Measurements from ENCODE around the gene FOSL1. TPM values are rescaled to one million over a fixed set of nuclear protein-coding genes. Genes with fewer than 3 reads are reported as not detected.

Gene FOSL1
- total RNA-seq, 1 donor from 2014 or later = 0.70 TPM

DNA sequence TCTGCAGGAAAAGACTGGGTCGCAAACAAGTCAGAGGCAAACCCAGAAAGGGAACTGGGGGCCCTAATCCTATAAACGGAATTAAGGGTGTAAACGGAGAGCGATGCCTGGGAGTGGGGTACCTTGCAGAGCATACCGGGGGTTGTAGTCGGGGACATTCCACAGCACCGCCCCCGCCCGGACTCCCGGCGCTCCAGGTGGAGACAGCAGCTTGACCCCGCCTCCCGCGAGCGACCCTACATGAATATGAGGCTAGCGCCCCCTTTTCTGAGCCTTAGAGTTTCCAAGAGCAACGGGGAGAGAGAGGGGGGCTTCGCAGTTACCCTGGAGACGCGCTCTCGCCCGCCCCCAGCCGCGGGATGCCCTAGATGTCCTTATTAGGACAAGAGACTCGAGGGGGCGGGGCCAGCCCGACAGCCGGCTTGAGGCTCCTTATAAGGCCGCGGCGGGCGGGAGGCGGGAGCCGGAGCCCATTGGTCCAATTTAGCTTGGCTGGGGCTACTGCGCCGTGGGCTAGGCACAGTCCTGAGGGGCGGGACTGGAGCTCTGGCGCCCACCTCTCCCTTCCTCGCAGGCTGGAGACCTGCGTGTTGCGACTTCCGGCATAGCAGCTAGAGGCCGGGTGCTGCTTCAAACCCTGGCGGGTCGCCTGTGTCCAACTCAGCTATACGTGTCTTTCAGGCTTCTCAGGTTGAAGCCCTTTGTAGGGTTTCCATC lies 40.9 kb downstream of the FOSL1 start:
- ATAC-seq (ENCODE audit: poor library complexity) (peak; percentile 78), DNase-seq (peak; percentile 100)
- intact Hi-C loops (cut with DNase I) = loop anchor here (2.0 kb wide), 1 partner anchor 30 kb away; the partner anchor contains the start of gene FIBP

DNA sequence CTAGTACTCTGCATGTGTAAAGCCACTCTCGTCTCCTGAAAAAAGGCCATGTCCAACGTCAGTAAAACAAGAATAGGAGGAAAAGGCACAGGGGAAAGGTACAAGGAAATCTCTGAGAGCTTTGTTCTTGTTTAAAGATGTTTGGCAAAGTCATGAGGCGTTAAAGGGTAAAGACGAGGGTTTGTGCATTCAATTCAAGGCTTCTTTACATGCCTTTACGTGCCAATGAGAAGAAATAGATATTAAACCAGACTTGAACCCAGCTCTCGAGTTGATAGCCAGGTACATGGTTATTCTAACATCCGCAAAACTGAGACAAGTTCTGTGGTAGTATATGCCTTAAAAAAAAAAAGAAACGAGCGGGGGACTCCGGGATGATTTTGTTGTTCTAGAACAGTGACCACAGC lies 41.5 kb downstream of the FOSL1 start:
- intact Hi-C loops (cut with DNase I) = loop anchor here (2.0 kb wide), 1 partner anchor 30 kb away; the partner anchor contains the start of gene FIBP
- no peak for DNase-seq
- ATAC-seq (ENCODE audit: poor library complexity) = no peak

DNA sequence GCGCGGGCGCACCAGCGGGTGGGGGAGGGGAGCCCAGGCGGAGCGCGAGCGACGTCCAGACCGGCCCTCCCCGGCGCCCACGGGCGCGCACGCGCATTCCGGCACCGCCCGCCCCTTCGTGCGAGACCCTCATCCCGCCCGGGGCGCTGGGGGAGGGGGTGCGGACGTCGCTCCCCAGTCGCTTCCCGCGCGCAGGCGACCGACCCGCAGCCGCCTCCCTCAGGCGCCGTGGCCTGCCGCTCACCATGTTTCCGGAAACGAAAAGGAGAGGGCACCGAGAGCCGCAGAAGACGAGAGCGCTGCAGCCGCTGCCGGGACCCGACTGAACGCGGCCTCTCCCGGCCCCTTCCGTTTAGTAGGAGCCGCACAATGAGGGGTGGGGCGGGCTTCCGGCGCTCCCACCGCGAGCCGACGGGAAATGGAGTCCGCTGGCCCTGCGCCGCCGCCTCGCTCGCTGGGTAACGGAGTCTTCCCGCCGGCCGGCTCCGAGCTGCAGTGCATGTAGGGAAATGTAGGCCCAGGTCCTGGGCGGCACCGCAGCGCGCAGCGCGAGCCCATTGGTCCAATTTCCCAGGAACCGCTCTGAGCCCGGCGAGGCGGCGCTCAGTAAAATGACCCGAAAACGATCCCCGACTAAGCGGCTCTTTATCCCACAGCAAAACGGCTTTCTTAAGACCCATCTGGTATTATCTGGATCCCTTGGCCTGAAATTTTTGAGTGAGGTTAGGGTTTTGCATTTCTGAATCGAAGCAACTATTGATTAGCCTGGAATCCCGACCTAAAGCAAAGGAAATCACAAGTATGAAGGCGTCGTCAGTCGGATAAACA lies 42.1 kb downstream of the FOSL1 start, which contains the start of gene CFL1:
CFL1 (minus strand) TSS at position 328 of the 828 bp plus-strand sequence; CDS start at position 247, 81 bp downstream.
- ATAC-seq (ENCODE audit: poor library complexity) (peak; percentile 80), DNase-seq (peak; percentile 100)
- intact Hi-C loops (cut with DNase I) = loop anchor here (2.0 kb wide), 1 partner anchor 31 kb away; the partner anchor contains the start of gene FIBP

DNA sequence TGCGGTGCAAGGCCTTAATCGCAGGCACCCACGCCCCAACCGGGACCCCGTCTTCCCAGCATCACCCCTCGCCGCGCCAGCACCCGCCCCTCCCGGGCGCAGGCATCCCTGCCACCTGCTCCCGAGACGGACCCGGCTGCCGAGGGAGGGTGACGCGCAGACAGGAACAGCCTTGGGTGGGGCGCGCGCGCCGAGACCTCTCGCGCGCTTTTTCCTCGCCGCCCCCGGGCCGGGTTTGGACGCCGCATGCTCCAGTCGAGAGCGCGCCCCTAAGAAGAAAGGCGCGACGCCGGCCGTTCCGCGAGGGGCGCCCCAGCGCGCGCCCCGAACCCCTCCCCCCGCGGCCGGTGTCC lies 42.7 kb downstream of the FOSL1 start:
- ATAC-seq (ENCODE audit: poor library complexity) (no peak), DNase-seq (peak; percentile 69)

DNA sequence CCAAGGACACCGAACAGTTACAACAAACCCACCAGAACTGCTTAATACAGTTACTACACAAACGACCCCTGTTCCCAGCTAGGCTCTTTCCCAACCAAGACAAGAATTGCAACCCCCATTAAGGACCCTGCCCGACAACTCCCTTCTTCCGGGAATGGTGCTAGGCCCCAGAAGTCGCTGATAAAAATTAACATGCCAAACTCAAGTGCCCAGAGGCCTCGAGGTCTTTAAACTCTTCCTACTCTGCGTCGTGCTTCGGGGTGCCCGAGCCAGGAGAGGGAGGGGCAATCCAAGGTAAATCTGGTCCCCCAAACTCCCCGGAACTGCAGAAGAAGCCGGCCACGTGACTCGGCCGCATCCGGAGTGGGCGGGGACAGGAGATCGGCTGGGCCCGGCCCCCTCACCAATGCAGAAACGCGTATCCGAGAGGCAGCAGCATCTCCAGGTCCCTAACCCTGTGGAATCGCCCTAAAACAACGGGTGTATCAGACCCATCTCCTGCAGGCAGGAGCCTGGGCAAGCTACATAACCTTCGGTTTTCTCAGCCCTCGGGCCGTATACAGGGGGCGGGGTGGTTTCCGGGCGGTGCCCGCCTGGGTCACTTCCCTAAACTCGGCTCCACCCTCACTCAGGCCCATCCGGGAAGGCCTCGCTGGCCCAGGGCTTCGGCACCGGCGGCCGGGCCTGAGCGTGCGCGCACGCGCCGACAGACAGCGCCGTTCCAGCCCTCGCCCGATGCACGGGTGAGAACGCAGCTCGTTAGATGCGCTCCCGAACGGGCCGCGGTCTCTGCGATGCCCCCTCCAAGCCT lies 43.3 kb downstream of the FOSL1 start:
- DNase-seq = peak; percentile 92
- peak; percentile 32 for ATAC-seq (ENCODE audit: poor library complexity)
- intact Hi-C loops (cut with DNase I) = no loop called here

More for the DNA sequence above, 42.7 kb downstream of the FOSL1 start:
- intact Hi-C loops (cut with DNase I) = no loop called here

DNA sequence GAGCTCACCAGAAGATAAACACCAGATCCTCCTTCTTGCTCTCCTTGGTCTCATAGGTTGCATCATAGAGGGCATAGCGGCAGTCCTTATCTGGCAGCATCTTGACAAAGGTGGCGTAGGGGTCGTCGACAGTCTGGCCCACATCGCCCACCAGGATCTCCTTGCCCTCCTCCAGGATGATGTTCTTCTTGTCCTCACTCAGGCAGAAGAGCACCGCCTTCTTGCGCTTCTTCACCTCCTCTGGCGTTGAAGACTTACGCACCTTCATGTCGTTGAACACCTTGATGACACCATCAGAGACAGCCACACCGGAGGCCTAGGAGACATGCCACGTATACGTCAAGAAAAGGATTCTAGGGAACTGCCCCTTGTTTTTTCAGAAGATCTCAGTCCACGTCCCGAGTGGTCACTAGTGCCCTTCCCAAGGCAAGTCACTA lies 44.2 kb downstream of the FOSL1 start:
- no peak for DNase-seq
- intact Hi-C loops (cut with DNase I) = no loop called here
- ATAC-seq (ENCODE audit: poor library complexity) = no peak

DNA sequence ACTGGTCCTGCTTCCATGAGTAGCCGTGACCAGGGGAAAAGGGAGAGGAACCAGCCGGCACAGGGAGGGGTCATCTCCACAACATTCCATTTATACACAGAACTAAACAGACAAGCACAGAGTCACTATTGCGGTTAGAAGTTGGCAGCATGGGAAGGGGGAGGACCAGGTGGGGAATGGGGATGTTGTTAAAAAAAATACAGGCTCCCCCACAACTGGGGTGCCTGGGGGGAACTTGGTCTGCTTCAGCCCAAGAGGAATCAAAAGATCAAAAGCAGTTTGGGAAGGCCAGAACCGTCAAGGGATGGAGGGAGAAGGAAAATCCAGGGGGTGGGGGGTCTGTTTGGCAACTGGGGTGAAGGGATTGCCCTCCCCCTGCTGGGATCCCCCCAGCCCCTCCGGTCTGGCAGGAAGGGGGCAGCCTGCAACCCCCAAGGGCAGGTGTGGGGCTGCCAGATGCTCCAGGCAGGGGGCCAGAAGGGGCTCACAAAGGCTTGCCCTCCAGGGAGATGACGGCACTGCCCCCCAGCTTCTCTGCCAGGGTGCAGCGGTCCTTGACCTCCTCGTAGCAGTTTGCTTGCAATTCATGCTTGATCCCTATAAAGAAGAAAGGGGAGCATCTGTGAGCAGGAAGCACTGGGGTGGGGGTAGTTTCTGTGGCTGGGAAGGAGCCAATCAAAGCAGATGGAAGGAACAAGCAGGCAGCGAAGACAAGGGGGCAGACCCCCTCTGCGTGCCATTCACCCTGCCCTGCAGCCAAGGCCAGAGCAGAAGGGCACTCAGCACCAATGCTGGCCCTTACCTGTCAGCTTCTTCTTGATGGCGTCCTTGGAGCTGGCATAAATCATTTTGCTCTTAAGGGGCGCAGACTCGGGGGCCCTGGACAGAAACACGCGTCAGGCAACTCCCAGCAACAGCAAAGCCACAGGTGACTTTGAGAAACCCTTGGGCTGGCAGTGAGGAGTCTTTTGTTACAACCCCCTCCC lies 45.0 kb downstream of the FOSL1 start:
- no peak for DNase-seq
- ATAC-seq (ENCODE audit: poor library complexity) = no peak
- intact Hi-C loops (cut with DNase I) = no loop called here

DNA sequence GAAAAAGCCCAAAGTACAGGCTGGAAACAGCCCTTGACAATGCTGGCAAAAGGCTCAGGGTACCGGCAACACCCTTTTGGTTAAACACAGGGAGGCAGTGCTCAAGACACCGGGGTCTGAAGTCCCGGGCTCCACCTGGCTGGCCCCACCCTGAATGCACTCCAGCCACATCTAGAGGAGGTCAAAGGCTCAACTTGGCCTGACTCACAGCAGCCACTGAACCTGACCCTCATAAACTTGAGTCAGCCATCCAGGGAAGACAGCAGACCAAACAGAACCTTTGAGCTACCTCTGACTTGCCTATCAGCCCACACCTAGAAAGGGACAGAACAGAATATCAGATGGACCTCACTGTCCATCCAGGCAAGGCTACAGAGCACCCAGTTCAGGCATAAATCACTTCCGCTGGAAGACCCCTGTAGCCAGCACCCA lies 46.0 kb downstream of the FOSL1 start:
- DNase-seq (no peak), ATAC-seq (ENCODE audit: poor library complexity) (no peak)
- intact Hi-C loops (cut with DNase I) = no loop called here

DNA sequence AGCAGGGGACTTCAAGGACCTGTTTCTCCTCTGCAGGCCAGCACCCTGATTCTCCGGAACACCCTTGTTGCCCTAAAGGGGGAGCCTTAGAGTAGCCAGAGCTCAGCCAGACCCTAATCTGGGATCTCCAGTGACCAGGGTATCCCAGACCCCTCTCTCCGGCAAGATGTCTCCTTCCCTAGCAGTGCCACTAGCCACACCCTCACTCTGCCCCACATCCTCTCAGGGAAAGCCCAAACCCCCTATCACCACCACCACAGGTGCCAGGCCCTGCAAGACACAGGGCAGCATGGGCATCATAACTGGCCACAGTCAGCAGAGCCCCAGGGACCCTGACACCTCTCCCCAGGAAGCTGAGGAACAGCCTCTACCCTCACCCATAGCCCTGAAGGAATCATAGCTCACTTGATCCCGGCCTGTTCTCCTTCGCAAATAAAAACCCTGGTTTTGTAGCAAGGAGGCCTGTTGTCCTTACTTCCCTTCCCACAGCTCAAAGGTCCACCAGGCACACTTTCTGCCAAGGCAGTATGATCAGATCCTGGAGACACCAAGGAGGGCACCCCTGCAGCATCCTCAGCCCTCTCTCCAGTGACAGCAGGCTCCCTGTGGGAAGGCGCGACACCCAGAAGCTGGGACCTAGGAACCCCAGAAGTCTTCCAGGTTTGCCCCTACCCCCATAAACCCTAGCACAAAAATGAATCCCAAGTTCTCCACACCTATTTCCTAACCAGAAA lies 46.8 kb downstream of the FOSL1 start:
- intact Hi-C loops (cut with DNase I) = no loop called here
- ATAC-seq (ENCODE audit: poor library complexity) = no peak
- DNase-seq = no peak

DNA sequence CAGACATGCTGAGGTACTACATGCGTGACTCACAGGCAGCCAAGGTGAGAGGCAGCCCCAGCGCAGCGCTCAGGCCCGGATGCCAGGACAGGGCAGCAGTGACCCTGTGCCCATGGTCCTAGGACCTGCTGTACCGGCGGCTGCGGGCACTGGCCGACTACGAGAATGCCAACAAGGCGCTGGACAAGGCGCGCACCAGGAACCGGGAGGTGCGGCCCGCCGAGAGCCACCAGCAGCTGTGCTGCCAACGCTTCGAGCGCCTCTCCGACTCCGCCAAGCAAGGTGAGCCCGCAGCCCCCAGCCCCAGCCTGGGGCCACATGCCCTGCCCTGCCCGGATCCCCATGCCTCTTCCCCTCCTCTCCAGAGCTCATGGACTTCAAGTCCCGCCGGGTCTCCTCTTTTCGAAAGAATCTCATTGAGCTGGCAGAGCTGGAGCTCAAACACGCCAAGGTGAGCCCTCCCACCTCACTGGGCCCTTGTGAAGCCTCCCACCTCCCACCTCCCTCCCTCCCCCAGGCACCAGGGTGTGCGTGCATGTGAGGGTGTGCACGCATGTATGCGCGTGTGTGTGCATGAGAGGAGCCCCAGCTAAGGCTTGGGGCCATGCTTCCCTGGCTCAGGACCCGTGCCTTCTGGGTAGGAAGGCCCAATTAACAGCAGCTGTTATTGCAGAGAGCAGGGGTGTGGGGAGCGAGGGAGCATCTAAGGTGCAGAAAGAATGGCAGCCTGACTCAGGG lies 47.5 kb downstream of the FOSL1 start:
- ATAC-seq (ENCODE audit: poor library complexity) = no peak
- DNase-seq = no peak
- intact Hi-C loops (cut with DNase I) = no loop called here

DNA sequence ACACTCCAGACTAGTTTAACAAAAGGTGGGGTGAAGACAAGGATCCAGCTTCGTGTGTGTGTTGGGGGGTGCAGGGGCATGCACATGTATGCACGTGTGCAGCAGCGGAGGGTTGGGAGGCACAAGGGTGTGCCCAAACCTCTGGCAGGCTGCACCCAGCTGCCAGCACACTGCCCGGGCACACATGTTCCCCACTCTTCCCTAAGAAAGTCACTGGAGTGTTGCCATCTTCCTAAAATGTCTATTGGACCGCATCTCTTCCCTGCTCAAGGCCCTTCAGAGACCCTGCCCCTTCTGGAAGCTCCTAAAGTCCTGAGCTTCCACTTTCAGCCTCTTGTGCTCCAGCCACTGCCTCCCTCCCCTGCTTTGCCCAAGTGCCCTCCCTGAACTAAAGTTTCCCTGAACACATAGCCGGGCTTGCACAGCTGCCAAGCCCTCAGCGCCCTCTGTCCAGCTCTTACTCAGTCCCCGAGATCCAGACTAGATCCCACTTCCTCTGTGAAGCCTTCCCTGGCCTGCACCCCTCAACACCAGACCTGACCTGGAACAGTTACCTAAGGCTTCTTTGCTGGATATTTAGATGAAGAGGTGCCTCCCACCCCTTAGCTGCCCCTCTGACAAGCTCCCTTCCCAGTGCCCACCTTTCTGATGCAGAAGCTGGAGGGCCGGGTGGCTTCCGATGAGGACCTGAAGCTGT lies 48.2 kb downstream of the FOSL1 start:
- ATAC-seq (ENCODE audit: poor library complexity) = no peak
- intact Hi-C loops (cut with DNase I) = no loop called here
- DNase-seq = no peak

DNA sequence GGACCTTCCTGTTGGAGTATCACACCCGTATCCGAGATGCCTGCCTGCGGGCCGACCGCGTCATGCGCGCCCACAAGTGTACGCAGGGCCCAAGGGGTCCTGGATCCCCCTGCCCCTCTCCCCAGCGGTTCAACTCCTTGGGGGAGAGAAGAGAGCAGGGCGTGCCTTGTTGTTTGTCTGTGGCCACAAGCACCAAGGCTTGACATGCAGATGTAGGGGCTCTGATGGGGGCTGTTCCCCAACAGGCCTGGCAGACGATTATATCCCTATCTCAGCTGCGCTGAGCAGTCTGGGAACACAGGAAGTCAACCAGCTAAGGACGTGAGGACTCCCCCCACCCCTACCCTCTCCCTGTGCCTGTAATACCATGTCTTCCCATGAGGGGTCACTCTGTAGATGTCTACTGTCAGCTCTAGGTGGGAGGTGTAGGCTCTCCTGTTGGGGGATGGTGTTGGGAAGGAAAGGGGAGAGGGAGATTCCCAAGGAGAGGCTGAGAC lies 49.1 kb downstream of the FOSL1 start:
- intact Hi-C loops (cut with DNase I) = no loop called here
- ATAC-seq (ENCODE audit: poor library complexity) (no peak), DNase-seq (no peak)

DNA sequence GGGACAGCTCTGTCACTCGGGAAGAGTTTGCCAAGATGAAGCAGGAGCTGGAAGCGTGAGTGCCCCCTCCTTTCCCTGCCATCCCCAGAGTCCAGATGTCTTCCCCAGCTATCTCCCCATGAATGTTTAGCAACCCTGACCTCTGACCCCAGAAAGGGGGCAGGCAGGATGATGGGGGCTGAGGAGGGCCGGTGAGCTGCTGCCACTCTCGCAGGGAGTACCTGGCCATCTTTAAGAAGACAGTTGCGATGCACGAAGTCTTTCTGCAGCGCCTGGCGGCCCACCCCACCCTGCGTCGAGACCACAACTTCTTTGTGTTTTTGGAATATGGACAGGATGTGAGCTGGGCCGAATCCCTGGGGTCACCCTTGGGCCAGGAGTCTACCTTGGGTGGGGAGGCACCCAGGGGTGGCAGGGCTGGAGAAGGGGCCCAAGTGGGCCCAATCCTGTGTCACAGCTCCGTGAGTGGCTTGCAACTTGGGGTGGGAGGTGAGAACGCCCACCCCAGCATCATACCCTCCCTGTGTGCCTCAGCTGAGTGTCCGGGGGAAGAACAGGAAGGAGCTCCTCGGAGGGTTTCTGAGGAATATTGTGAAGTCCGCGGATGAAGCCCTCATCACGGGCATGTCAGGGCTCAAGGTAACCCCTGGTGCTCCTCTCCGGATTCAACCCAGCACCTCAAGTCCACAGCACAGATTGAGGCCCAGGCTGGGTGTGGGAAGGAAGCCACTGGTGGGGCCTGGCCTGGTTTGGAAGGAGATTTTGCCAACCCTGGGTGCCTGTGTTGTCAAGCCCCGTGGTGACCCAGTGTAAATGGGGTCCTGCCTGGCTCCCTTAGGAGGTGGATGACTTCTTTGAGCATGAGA lies 49.7 kb downstream of the FOSL1 start:
- ATAC-seq (ENCODE audit: poor library complexity) = no peak
- intact Hi-C loops (cut with DNase I) = no loop called here
- DNase-seq = no peak

DNA sequence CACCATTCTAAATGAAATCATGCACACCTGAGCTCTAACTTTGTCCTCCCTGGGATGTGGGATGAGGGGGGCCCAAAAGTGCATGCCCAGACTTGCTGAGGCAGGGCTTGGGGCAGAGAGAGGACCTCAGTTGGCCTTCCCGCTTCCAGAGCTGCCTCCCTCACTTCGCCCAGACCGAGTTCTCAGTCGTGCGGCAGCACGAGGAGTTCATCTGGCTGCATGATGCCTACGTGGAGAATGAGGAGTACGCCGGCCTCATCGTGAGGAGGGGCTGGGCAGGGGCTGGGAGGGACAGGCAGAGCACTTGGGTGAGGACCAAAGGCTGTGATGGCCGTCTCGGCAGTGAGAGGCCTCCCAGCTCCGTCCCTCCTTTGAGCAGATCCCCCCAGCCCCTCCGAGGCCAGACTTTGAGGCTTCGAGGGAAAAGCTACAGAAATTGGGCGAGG lies 50.4 kb downstream of the FOSL1 start:
- intact Hi-C loops (cut with DNase I) = no loop called here
- DNase-seq (no peak), ATAC-seq (ENCODE audit: poor library complexity) (no peak)

DNA sequence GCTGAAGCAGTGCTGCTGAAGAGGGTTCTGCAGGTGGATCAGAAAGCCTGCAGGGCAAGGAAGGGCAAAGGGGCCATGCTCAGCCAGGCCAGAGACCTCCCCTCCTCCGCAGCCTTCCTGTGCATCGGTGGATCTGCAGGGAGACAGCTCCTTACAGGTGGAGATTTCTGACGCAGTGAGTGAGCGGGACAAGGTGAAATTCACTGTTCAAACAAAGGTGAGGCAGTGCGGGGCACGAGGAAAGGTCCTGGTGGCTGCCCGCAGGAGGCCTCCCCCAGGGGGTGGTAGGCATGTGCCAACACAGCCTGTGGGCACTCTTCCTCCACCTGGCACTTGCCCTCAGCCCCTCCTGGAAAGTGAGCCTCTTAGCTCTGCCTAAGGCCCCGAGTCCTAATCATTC lies 50.8 kb downstream of the FOSL1 start:
- intact Hi-C loops (cut with DNase I) = no loop called here
- ATAC-seq (ENCODE audit: poor library complexity) (no peak), DNase-seq (no peak)

Measured in Right ventricle myocardium superior (tissue), 1 donor.